ENCODE data around the gene RMDN3. TPM values are rescaled to one million over a fixed set of nuclear protein-coding genes. Genes with fewer than 3 reads are reported as not detected.

Gene RMDN3
- total RNA-seq, 1 experiment from 2014 or later: 28.3 TPM

- Histone ChIP-seq H3K4me2 (ENCODE audit: insufficient read depth, insufficient read length, low read length) (no peak overlapping the region), H2BK12ac (ENCODE audit: insufficient read length, low read depth, low read length) (no peak overlapping the region), H3K14ac (ENCODE audit: insufficient read depth, low read length) (no peak overlapping the region), H3K56ac (ENCODE audit: insufficient read length, low read depth, low read length) (no peak overlapping the region), H3K4ac (ENCODE audit: low read depth, low read length) (no peak overlapping the region), H2AK5ac (ENCODE audit: insufficient read length, low read length) (no peak overlapping the region), H3K27me3 (ENCODE audit: insufficient read depth, low read length) (no peaks in the 10 kb centered on the region), H3K18ac (ENCODE audit: insufficient read length, low read depth, low read length) (no peak overlapping the region), H4K20me1 (ENCODE audit: control insufficient read depth, insufficient read depth, insufficient read length) (no peaks in the 10 kb centered on the region), H2BK15ac (ENCODE audit: low read depth, low read length) (no peak overlapping the region), H3T11ph (ENCODE audit: low read length) (no peak overlapping the region), H3K79me2 (ENCODE audit: insufficient read depth, low read length) (no peaks in the 10 kb centered on the region), H3K23ac (ENCODE audit: insufficient read length, low read depth, low read length) (no peak overlapping the region), H2BK5ac (ENCODE audit: insufficient read length, low read length) (no peak overlapping the region), H3K79me1 (ENCODE audit: insufficient read depth, low read depth, low read length, poor library complexity, severe bottlenecking) (no peaks in the 10 kb centered on the region), H3K9ac (ENCODE audit: extremely low read depth, insufficient read length, low read length) (no peak overlapping the region), H3K9me3 (ENCODE audit: control insufficient read depth, low read depth, low read length) (no peaks in the 10 kb centered on the region), H3K23me2 (ENCODE audit: insufficient read length, low read depth, low read length, poor library complexity, severe bottlenecking) (no peaks in the 10 kb centered on the region), H2BK20ac (ENCODE audit: low read depth, low read length, poor library complexity, severe bottlenecking) (no peak overlapping the region), H3K27ac (ENCODE audit: insufficient read length, low read depth, low read length) (no peak overlapping the region), H4K8ac (replicated peaks; ENCODE audit: insufficient read length, low read depth, low read length) (no peak overlapping the region), H4K5ac (ENCODE audit: insufficient read length, low read depth, low read length) (no peak overlapping the region), H4K91ac (ENCODE audit: insufficient read length, low read depth, low read length) (no peak overlapping the region), H2AFZ (ENCODE audit: low read length) (no peak overlapping the region), H2BK120ac (ENCODE audit: low read depth, low read length, poor library complexity, severe bottlenecking) (no peak overlapping the region), H3K4me1 (ENCODE audit: insufficient read depth, low read length) (peaks cover 12% of the 10 kb centered on the region; the same call in 1 of the 2 replicates)
- WGBS (ENCODE audit: extremely low coverage, insufficient read length, low lambda C conversion rate): no CpG with 5 or more reads among the region's 3 CpGs
- peaks cover 32 to 34% of the 10 kb centered on the region in 2 experiments for H3K4me1 Mint-ChIP-seq
- peak overlapping the region in 2 of 3 experiments; percentile 71 to 90; a peak in 5 of 7 replicates for H3K27ac Mint-ChIP-seq
- H3K9me3 Mint-ChIP-seq: no peaks in the 10 kb centered on the region
- H3K4me3 Mint-ChIP-seq: peak overlapping the region in 1 of 2 experiments; percentile 39; a peak in 1 of 5 replicates
- peaks cover 4 to 11% (median 10%) of the 10 kb centered on the region in 3 experiments; a peak in 6 of 7 replicates for H3K36me3 Mint-ChIP-seq (ENCODE audit: insufficient read depth in 1 of 3, low read depth in 3 of 3)
- H3K27me3 Mint-ChIP-seq (ENCODE audit: low read depth): no peaks in the 10 kb centered on the region
- no peak for TF ChIP-seq CTCF (conservative IDR thresholded peaks at IDR 0.05)
- no peak for DNase-seq
Observed at GRCh38 chr15:40799523-40799922, 44.5 kb upstream of the RMDN3 start.

Measured in H9 (cell line).